ENCODE measurements around the gene DCTN4. TPM values are rescaled to one million over a fixed set of nuclear protein-coding genes. Genes with fewer than 3 reads are reported as not detected.
A peak's percentile ranks its signal among the peaks of the same experiment; 100 is the strongest.

Gene DCTN4
- total RNA-seq, 2 experiments from 2014 or later: 38.6 to 40.6 TPM

DNA sequence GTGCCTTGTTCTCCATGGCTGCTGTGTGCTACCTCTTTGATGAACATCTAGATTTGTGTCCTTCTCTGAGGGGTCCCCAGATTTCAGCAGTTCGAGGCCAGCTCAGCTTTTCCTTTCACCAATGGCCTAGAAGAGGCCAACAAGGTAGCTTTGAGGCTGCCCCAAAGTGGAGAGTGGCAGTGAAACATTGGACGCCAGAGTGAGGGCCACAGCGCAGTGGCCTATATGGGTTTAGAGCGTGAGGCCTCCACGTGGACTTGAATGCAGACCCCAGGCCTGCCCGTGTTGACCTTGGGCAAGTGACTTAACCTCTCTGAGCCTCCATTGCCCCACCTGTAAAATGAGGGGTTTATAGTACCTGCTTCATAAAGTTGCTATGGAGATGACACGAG is 85.9 kb downstream of the DCTN4 start:
- Mint-ChIP-seq H3K4me1 (peaks cover 7% of the 10 kb centered on the region), H3K4me3 (no peak overlapping the region), H3K27me3 (peaks cover 22% of the 10 kb centered on the region), H3K36me3 (ENCODE audit: low read depth) (no peaks in the 10 kb centered on the region), H3K27ac (no peak overlapping the region), H3K9me3 (no peaks in the 10 kb centered on the region)
- CTCF ChIA-PET: interaction anchor here (1.1 kb wide), 1 partner anchor 378 kb away, joined by 3 read pairs; no protein-coding TSS in a partner anchor
- no peak for DNase-seq
- POLR2A ChIA-PET: interaction anchor here (0.7 to 1.6 kb wide), 2 partner anchors 16 to 18 kb away, joined by 3 to 5 read pairs; no protein-coding TSS in a partner anchor

DNA sequence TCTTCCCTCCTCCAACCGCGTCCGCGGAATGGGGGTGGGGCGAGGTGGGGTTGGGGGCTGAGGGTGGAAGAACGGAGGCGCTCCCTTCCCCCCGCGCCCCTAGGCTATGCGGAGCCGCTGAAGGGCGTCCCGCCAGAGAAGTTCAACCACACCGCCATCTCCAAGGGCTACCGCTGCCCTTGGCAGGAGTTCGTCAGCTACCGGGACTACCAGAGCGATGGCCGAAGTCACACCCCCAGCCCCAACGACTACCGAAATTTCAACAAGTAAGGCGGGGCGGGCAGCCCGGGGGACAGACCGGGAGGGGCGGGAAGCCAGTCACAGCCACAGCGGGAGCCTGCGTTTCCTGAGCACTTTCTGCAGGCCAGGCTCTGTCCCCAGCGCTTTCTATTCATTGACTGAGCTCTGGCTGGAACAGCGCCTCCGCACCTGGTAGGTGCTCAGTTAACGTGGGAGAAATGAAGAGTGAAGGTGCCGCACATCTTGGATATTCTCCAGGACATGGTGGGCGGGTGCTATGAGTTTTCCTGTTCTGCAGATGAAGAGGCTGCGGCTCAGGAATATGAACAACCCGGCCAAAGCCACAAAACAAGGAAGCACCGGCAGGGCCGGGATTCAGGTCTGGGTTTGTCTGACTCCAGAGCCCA is 86.5 kb downstream of the DCTN4 start:
- H3K4me1 Mint-ChIP-seq: peaks cover 7% of the 10 kb centered on the region
- POLR2A ChIA-PET: interaction anchor here (0.7 to 1.7 kb wide), 3 partner anchors 15 to 28 kb away, joined by 3 to 6 read pairs (median 5); partner anchors contain the start of gene RBM22
- no peak overlapping the region for H3K27ac Mint-ChIP-seq
- CTCF ChIA-PET: no interaction called here
- peak overlapping the region; percentile 63 for H3K4me3 Mint-ChIP-seq
- H3K27me3 Mint-ChIP-seq: peaks cover 22% of the 10 kb centered on the region
- no peaks in the 10 kb centered on the region for H3K36me3 Mint-ChIP-seq (ENCODE audit: low read depth)
- H3K9me3 Mint-ChIP-seq: no peaks in the 10 kb centered on the region
- DNase-seq: peak; percentile 27

DNA sequence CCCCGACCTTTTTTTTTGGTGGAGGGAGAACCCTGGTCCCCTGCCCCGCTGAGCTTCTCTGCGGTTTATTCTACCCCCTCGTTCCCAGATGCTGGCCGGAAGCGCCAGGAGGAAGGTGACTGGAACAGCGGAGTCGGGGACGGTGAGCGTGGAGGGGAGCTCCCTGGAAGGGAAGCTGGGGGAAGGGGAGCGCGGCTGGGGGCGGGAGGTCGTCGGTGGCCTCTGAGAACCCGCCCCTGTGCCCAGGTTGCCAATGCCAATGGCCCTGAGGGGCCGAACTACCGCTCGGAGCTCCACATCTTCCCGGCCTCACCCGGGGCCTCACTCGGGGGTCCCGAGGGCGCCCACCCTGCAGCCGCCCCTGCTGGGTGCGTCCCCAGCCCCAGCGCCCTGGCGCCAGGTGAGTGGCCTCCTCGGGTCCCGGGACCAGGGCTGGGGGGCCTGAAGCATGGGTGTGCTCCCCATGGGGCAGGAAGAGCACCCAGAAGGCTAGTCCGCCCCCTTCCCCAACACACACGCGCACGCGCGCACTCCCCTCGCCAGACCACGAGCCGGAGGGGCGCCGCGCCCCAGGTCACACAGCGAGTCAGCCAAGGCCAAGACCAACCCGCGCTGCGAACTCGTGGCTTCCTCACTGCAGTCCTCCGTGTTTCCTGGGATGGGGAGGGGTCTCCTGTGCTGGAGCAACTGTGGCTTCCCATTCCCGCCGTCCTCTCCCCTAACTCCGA is 87.1 kb downstream of the DCTN4 start:
- H3K4me3 Mint-ChIP-seq: peak overlapping the region; percentile 63
- H3K36me3 Mint-ChIP-seq (ENCODE audit: low read depth): no peaks in the 10 kb centered on the region
- H3K4me1 Mint-ChIP-seq: peaks cover 7% of the 10 kb centered on the region
- no peaks in the 10 kb centered on the region for H3K9me3 Mint-ChIP-seq
- ChIA-PET POLR2A (interaction anchor here (1.6 to 1.7 kb wide), 2 partner anchors 15 to 29 kb away, joined by 5 to 6 read pairs; partner anchors contain the start of gene RBM22), CTCF (interaction anchor here (1.5 kb wide), 1 partner anchor 29 kb away, joined by 4 read pairs; the partner anchor contains the start of gene RBM22)
- H3K27ac Mint-ChIP-seq: no peak overlapping the region
- peaks cover 22% of the 10 kb centered on the region for H3K27me3 Mint-ChIP-seq
- no peak for DNase-seq

DNA sequence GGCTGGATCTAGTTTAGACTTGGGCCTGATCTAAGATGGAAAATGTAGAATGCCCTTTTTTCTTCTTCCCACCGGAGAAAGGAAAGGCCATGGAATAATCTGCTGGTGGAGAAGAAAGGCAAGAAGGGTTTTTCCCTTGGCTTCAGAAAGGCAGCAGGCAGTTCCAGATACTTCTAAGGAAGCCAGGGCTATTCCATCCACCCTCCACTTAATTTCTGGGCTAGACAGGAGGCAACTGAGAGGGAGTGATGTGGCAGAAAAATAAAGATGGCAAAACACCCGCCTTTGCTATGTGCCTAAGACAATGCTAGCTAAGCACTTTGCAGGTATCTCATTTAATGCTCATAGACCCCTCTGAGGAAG is 87.9 kb downstream of the DCTN4 start:
- DNase-seq: no peak
- Mint-ChIP-seq H3K27ac (no peak overlapping the region), H3K9me3 (no peaks in the 10 kb centered on the region), H3K36me3 (ENCODE audit: low read depth) (no peaks in the 10 kb centered on the region), H3K4me1 (peaks cover 7% of the 10 kb centered on the region), H3K4me3 (no peak overlapping the region), H3K27me3 (peaks cover 22% of the 10 kb centered on the region)
- ChIA-PET POLR2A (interaction anchor here (1.7 kb wide), 1 partner anchor 30 kb away, joined by 6 read pairs; the partner anchor contains the start of gene RBM22), CTCF (interaction anchor here (1.5 kb wide), 1 partner anchor 30 kb away, joined by 4 read pairs; the partner anchor contains the start of gene RBM22)

DNA sequence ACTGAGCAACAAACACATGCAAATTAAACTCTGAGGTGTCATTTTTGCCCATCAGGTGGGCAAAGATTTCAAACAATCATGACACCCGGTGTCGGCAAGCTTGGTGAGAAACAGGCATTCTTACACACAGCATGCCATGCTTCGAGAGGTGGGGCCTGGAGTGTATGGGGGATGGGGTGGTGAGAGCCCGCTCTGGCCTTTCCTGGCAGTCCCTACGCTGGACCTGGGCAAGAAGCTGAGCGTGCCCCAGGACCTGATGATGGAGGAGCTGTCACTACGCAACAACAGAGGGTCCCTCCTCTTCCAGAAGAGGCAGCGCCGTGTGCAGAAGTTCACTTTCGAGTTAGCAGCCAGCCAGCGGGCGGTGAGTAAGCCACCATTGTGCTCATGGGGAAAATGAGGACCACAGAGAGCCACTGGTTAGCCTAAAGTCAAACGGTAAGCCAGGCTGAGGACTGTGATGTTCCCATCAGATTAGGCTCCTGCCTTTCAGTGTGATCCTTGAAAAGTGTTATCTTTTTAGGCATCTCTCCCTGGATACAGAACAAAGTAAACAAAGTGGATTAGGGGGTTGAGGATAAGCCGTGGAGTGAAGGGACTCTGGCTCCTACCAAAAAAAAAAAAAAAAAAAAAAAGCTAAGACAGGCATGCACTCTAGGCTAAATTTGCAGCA is 88.4 kb downstream of the DCTN4 start:
- H3K4me1 Mint-ChIP-seq: peaks cover 7% of the 10 kb centered on the region
- no peak overlapping the region for H3K27ac Mint-ChIP-seq
- no peaks in the 10 kb centered on the region for H3K9me3 Mint-ChIP-seq
- H3K27me3 Mint-ChIP-seq: peaks cover 22% of the 10 kb centered on the region
- no peak for DNase-seq
- POLR2A ChIA-PET: interaction anchor here (1.7 kb wide), 1 partner anchor 30 kb away, joined by 6 read pairs; the partner anchor contains the start of gene RBM22
- no peak overlapping the region for H3K4me3 Mint-ChIP-seq
- CTCF ChIA-PET: interaction anchor here (1.5 kb wide), 1 partner anchor 30 kb away, joined by 4 read pairs; the partner anchor contains the start of gene RBM22
- H3K36me3 Mint-ChIP-seq (ENCODE audit: low read depth): no peaks in the 10 kb centered on the region

DNA sequence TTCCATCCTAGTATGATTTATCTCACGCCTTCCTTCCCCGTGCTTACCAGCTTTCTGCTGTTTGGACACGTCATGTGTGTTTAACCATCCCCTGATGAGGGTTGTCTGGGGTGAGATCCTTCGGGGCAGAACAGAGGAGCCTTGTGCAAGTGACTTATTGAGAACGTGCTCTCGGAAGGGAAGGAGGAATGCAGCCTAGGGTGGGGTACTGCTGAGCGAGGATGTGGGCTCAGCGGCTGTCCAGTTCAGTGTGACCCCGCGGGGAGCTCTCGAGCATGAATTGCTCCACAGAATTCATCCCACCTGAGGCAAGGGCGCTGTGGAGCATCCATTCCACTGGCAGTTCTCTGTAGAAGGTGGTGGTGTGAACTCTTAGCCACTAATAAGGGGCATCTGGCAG is 93.8 kb downstream of the DCTN4 start:
- Mint-ChIP-seq H3K4me3 (no peak overlapping the region), H3K9me3 (no peaks in the 10 kb centered on the region), H3K27ac (no peak overlapping the region), H3K36me3 (ENCODE audit: low read depth) (no peaks in the 10 kb centered on the region), H3K4me1 (no peaks in the 10 kb centered on the region), H3K27me3 (peaks cover 13% of the 10 kb centered on the region)
- DNase-seq: no peak
- ChIA-PET POLR2A (no interaction called here), CTCF (interaction anchor here (0.5 to 0.6 kb wide), 2 partner anchors 8 to 91 kb away, joined by 3 to 4 read pairs; no protein-coding TSS in a partner anchor)

DNA sequence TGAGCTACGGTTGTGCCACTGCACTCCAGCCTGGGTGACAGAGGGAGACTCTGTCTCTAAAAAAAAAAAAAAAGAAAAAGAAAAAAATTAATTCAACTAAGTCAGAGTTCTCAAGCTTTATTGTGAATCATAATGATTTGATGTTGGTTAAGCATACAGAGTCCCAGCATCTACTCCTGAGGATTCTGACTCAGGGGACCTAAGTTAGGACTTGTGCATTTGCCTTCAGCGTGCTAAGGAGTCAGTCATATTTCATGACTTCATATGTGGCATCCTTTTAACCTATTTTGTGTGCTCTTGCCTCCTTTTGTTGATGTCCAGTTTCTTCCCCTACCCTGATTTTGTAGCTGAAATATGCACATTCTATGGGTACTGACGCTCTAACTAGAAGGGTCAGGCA is 94.9 kb downstream of the DCTN4 start:
- no peak for DNase-seq
- no peaks in the 10 kb centered on the region for H3K4me1 Mint-ChIP-seq
- ChIA-PET CTCF (no interaction called here), POLR2A (interaction anchor here (1.5 kb wide), 1 partner anchor 37 kb away, joined by 4 read pairs; the partner anchor contains the start of gene RBM22)
- no peak overlapping the region for H3K27ac Mint-ChIP-seq
- no peaks in the 10 kb centered on the region for H3K9me3 Mint-ChIP-seq
- H3K36me3 Mint-ChIP-seq (ENCODE audit: low read depth): no peaks in the 10 kb centered on the region
- H3K27me3 Mint-ChIP-seq: peaks cover 11% of the 10 kb centered on the region
- no peak overlapping the region for H3K4me3 Mint-ChIP-seq

DNA sequence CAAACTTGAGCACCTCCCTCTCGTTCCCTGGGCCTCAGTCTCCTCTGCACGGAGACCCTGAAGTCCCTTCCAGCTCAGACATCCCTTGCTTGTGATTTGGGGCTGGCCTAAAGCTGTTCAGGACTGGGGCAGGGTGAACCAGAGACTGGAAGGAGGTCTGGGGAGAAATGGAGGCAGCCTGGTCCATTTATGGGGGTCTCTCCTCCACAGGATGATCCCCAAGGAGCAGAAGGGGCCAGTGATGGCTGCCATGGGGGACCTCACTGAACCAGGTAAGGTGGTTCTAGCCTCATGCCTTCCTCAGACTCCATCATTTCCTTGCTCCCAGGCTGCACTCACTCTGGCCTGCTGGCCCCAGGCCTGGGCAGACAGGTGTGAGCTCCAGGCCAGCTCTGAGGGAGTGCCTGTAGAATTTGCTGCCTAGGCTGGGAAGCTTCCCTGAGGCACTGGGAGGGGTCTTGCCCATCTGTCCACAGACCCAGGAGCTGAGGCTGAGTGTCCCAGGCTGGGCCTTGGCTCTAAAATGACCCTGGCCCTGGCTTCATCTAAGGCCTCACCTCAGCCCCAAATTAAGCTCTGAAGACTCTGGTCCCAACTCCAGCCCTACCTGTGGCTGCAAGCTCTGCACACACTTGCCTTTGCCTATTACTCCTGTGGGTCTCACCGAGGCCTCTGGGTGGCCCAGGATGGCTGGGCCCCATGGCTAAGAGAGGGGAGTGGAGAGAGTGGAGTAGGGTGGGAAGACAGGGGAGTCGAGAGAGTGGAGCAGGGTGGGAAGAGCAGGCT is 95.9 kb downstream of the DCTN4 start:
- CTCF ChIA-PET: interaction anchor here (1.2 kb wide), 1 partner anchor 38 kb away, joined by 3 read pairs; the partner anchor contains the start of gene RBM22
- H3K4me3 Mint-ChIP-seq: no peak overlapping the region
- peaks cover 11% of the 10 kb centered on the region for H3K27me3 Mint-ChIP-seq
- no peak overlapping the region for H3K27ac Mint-ChIP-seq
- DNase-seq: no peak
- no peaks in the 10 kb centered on the region for H3K36me3 Mint-ChIP-seq (ENCODE audit: low read depth)
- H3K9me3 Mint-ChIP-seq: no peaks in the 10 kb centered on the region
- no peaks in the 10 kb centered on the region for H3K4me1 Mint-ChIP-seq
- POLR2A ChIA-PET: interaction anchor here (1.5 kb wide), 1 partner anchor 38 kb away, joined by 4 read pairs; the partner anchor contains the start of gene RBM22

DNA sequence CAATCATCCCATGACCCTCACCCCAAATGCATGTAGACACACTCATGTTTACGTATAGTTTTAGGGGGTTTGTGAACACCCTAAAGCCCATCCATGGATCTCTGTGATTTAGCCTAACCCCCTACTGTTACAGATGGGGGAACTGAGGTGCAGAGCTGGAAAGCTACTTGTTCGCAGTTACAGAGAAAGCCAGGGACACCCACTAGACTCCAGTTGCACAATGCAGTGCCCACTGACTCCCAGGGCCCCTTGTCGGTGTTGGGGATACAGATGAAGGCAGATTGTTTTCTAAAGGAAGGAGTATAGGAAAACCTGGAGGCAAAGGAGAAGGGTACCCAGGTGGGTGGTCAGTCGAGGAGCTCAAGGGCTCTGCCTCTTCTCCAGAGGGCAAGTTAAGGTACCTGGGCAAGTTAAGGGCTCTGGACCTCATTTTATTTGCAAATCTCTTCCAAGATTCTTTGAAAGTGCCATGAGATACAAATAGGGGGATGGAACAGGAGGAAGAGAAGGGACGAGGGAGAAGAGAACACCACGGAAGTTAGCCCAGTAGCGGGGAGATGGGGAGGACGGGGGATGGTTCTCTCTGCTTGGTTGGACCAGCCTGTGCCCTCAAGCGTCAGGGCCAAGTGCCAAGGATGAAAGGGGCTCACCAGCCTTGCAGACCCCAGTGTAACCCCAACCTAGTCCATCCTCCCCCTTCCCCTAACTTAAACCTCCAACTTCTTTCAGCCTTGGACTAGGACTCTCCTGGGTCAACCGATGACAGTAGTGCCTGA is 96.8 kb downstream of the DCTN4 start:
- Mint-ChIP-seq H3K4me1 (peaks cover 5% of the 10 kb centered on the region), H3K27me3 (peaks cover 11% of the 10 kb centered on the region), H3K27ac (no peak overlapping the region), H3K4me3 (no peak overlapping the region), H3K36me3 (ENCODE audit: low read depth) (no peaks in the 10 kb centered on the region), H3K9me3 (no peaks in the 10 kb centered on the region)
- ChIA-PET POLR2A (interaction anchor here (1.2 kb wide), 1 partner anchor 175 kb away, joined by 3 read pairs; no protein-coding TSS in a partner anchor), CTCF (interaction anchor here (1.2 to 1.8 kb wide), 2 partner anchors 38 to 39 kb away, joined by 3 to 8 read pairs; partner anchors contain the start of gene RBM22)
- no peak for DNase-seq

DNA sequence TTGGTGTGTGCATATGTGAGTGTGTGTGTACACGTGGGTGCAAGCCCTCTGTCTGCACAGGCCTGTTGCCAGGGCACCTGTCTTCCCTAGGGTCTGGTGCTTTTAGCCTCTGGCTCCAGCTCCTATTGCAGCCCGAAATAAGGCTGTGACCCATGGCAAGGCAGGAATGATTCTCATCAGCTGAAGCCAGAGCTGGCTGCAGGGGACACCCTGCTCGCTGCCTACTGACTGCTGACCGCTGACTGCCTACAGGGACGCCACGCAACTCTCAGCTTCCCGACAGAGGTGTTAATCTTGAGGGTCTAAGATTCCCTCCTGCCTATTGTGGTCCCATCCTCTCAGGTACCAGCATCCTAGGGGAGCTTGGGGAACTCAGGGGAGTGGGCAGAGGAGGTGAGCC is 97.7 kb downstream of the DCTN4 start, which contains the start of gene MYOZ3:
Gene MYOZ3, plus strand, starts transcription at position 166 of the 400 bp plus-strand sequence. CDS start 1,691 bp downstream, outside the sequence.
- H3K4me1 Mint-ChIP-seq: peaks cover 5% of the 10 kb centered on the region
- POLR2A ChIA-PET: interaction anchor here (1.2 kb wide), 1 partner anchor 174 kb away, joined by 3 read pairs; no protein-coding TSS in a partner anchor
- H3K9me3 Mint-ChIP-seq: no peaks in the 10 kb centered on the region
- no peaks in the 10 kb centered on the region for H3K36me3 Mint-ChIP-seq (ENCODE audit: low read depth)
- no peak within 1 kb of the TSS for H3K4me3 Mint-ChIP-seq
- no peak within 1 kb of the TSS for H3K27ac Mint-ChIP-seq
- CTCF ChIA-PET: interaction anchor here (1.8 kb wide), 1 partner anchor 39 kb away, joined by 8 read pairs; the partner anchor contains the start of gene RBM22
- peaks cover 11% of the 10 kb centered on the region for H3K27me3 Mint-ChIP-seq
- no peak for DNase-seq

DNA sequence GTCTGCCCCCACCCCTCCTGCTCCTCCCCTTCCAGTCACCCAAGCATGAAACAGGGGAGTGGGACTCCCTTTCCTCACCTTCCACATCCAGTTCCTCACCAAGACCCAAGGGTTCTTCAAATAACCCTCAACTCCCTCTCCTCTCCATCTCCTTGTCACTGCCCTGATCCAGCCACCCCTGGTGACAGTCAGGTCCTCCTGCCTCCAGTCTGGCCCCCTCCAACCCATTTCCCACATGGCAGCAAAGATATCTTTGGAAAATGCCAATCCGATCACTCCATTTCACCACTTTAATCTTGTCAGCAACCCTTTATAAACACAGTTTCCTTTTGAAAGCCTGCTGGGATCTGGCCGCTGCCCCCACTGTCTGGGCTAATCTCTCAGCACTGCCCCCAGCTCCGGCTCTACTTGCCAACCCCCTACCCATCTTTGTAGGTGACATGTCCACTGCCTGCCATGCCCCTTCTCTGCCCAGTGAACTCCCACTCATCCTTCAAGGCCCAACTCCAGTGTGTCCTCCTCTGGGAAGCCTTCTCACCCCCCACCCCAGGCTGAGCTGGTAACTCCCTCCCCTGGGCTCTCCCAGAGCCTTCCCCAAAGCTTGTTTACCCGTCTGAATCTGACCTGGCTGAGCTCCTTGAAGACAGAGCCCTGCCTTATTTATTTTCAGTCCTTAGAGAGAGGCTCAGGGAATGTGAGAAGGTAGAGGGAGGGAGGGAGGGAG is 98.5 kb downstream of the DCTN4 start:
- Mint-ChIP-seq H3K36me3 (ENCODE audit: low read depth) (no peaks in the 10 kb centered on the region), H3K27ac (no peak overlapping the region), H3K27me3 (peaks cover 11% of the 10 kb centered on the region), H3K4me3 (no peak overlapping the region), H3K4me1 (peaks cover 7% of the 10 kb centered on the region), H3K9me3 (no peaks in the 10 kb centered on the region)
- ChIA-PET CTCF (interaction anchor here (1.8 kb wide), 1 partner anchor 40 kb away, joined by 8 read pairs; the partner anchor contains the start of gene RBM22), POLR2A (no interaction called here)
- no peak for DNase-seq

Measured in activated CD4-positive, alpha-beta memory T cell treated with anti-CD3 and anti-CD28 coated beads, Interleukin-2, amount 10 ng/mL, durations not matched to agents 7 days and 5 days (primary cell).